ENCODE measurements around the gene STYXL1.

- TF ChIP-seq CTCF (IDR thresholded peaks at IDR 0.05) (no peak), POLR2A (IDR thresholded peaks at IDR 0.05) (no peak)
Observed at GRCh38 chr7:75995996-75996395, 51.8 kb downstream of the STYXL1 start.
